Activated T-helper 2 cell treated with anti-CD3 and anti-CD28 coated beads, Interferon-gamma antibody, Interleukin-2, Interleukin-4, amounts not matched to agents 10 μg/mL and 5 μg/mL and 100 μg/mL, durations not matched to agents 14 hours and 24 hours and 36 hours (primary cell): ENCODE results near the gene OR2A42. TPM values are rescaled to one million over a fixed set of nuclear protein-coding genes. Genes with fewer than 3 reads are reported as not detected.
"Not testable (repeated sequence)": the region's sequence is repeated elsewhere in the genome, so short reads cannot be mapped to it uniquely, and the experiment has no call there.

Source experiments
- DNase-seq: peaks from one replicate; pipeline ENCODE4 v3.0.0; 2021; ENCODE audit warnings: low spot score
- H3K27ac Mint-ChIP-seq: one replicate; pipeline ENCODE4 v1.8.0; 2021; ENCODE audit warnings: mixed read lengths
- H3K27me3 Mint-ChIP-seq: one replicate; pipeline ENCODE4 v1.8.0; 2021; ENCODE audit warnings: low read depth, mixed read lengths
- H3K36me3 Mint-ChIP-seq: one replicate; pipeline ENCODE4 v1.8.0; 2021; ENCODE audit warnings: low read depth, mixed read lengths
- H3K4me1 Mint-ChIP-seq: one replicate; pipeline ENCODE4 v1.8.0; 2021; ENCODE audit warnings: low read depth, mixed read lengths
- H3K4me3 Mint-ChIP-seq: one replicate; pipeline ENCODE4 v1.8.0; 2021; ENCODE audit warnings: low read depth, mild to moderate bottlenecking, moderate library complexity, mixed read lengths
- H3K9me3 Mint-ChIP-seq: one replicate; pipeline ENCODE4 v1.8.0; 2021; ENCODE audit warnings: mixed read lengths
- intact Hi-C: fragments of 100-400 bp; cut with micrococcal nuclease; formaldehyde crosslinking; loops from one replicate; pipeline ENCODE4 v1.15.1; 2023
- total RNA-seq: library from RNA; stranded (reverse); gene quantifications from 2 replicates; pipeline ENCODE4 v1.2.3, GENCODE V29; 2022

The OR2A42 gene
- total RNA-seq, 1 donor from 2014 or later, result 0.09 TPM

DNA sequence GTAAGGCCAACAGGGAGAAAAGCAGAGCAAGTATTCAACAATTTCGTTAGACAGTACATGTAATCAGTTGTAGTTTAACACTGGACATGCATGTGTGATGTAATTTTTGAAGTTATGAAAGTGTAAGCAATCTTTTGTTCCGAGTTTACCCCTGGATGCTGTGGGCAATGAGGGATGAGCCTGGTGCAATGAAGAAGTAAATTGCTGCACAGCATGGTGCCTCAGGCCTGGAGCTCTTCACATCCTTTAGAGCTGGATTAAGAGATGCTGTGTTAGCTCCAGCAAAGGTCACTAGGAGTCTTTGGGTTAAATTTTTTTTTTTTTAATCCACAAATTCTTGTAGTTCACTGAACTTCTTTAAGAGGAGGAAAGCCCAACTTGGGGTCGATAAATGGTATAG is 36.3 kb downstream of the OR2A42 start:
- H3K36me3 Mint-ChIP-seq, H3K27ac Mint-ChIP-seq, H3K4me1 Mint-ChIP-seq, H3K27me3 Mint-ChIP-seq, intact Hi-C loops, H3K9me3 Mint-ChIP-seq, DNase-seq, H3K4me3 Mint-ChIP-seq: not testable (repeated sequence)

DNA sequence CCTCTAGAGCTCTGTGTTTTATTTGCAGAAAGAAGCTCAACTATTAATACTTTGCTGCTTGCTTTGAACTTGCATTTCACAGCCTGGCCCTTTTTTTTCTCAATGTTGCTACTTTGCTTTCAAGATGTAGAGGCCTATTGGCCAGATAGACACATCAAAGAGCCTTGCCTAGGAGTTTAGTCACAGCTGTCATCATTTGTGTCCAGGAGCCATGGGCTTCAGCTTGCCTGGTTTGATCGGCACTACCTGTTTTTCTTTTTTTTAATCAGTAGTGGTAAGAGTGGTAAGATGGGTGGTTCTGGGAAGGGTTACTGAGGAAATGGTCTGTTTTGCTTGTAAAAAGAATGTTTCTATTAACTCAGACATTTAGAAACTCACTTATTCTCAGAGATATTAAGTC is 37.4 kb downstream of the OR2A42 start:
- H3K4me1 Mint-ChIP-seq, DNase-seq, H3K9me3 Mint-ChIP-seq, H3K27ac Mint-ChIP-seq, H3K27me3 Mint-ChIP-seq, intact Hi-C loops, H3K36me3 Mint-ChIP-seq, H3K4me3 Mint-ChIP-seq: not testable (repeated sequence)

- DNase-seq, H3K9me3 Mint-ChIP-seq, H3K4me1 Mint-ChIP-seq, H3K4me3 Mint-ChIP-seq, H3K36me3 Mint-ChIP-seq, intact Hi-C loops, H3K27me3 Mint-ChIP-seq, H3K27ac Mint-ChIP-seq: not testable (repeated sequence)
These were observed 40.5 kb downstream of the OR2A42 start for GRCh38 chr7:144198934-144199333.

DNA sequence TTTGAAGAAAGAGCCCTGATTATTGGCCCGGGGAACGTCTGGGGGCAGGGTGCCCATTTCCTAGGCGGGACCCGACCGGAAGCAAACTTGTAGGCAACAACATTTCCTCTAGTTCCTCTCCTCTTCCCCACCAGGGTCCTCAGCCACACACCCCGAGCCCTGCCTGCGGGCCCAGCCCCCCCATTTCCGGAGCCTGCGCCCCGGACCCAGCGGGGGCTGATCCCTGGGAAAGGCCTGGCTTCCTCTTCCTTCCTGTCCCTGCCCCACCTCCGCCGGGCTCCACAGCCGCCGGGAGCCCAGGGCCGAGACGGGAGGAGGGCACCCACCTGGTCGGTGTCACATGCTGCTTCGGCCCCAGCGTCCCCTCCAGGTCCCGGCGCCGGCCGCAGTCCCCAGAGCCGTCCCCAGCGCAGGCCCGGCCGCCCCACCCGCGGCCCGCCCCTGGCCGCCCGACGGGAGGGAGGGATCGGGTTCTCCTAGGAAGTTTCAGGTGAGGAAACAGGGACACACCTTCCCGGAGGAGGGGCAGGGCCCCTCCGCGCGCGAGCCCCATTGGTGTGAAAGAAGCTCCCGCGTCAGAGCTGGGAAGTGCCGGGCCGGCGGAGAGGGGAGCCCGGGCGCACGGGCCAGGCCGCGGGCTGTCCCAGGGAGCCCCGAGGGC is 44.1 kb downstream of the OR2A42 start, which contains the start of gene ARHGEF35:
Gene ARHGEF35, minus strand, starts transcription at position 622 of the 661 bp plus-strand sequence. CDS start 7,450 bp downstream, outside the sequence.
- H3K27me3 Mint-ChIP-seq, H3K36me3 Mint-ChIP-seq, DNase-seq, H3K4me1 Mint-ChIP-seq, intact Hi-C loops, H3K27ac Mint-ChIP-seq, H3K9me3 Mint-ChIP-seq: not testable (repeated sequence)
- H3K4me3 Mint-ChIP-seq, result peak within 1 kb of the TSS; percentile 67

- H3K4me3 Mint-ChIP-seq, H3K27me3 Mint-ChIP-seq, H3K36me3 Mint-ChIP-seq, H3K4me1 Mint-ChIP-seq, intact Hi-C loops, DNase-seq, H3K27ac Mint-ChIP-seq, H3K9me3 Mint-ChIP-seq: not testable (repeated sequence)
These were observed 45.0 kb downstream of the OR2A42 start for GRCh38 chr7:144194453-144194852.

GRCh38 chr7:144193782-144194181 is 45.6 kb downstream of the OR2A42 start:
- H3K36me3 Mint-ChIP-seq, H3K9me3 Mint-ChIP-seq, H3K4me1 Mint-ChIP-seq, intact Hi-C loops, H3K4me3 Mint-ChIP-seq, H3K27ac Mint-ChIP-seq, DNase-seq, H3K27me3 Mint-ChIP-seq: not testable (repeated sequence)

GRCh38 chr7:144188578-144189171 is 50.7 kb downstream of the OR2A42 start:
- not testable (repeated sequence) for H3K4me1 Mint-ChIP-seq, H3K27me3 Mint-ChIP-seq, H3K36me3 Mint-ChIP-seq

GRCh38 chr7:144187848-144188247 is 51.6 kb downstream of the OR2A42 start:
- intact Hi-C loops, H3K36me3 Mint-ChIP-seq, H3K9me3 Mint-ChIP-seq, H3K4me1 Mint-ChIP-seq, H3K27me3 Mint-ChIP-seq, H3K4me3 Mint-ChIP-seq, H3K27ac Mint-ChIP-seq, DNase-seq: not testable (repeated sequence)

More at GRCh38 chr7:144188578-144189171, 50.7 kb downstream of the OR2A42 start:
- H3K4me3 Mint-ChIP-seq, H3K9me3 Mint-ChIP-seq, DNase-seq, H3K27ac Mint-ChIP-seq, intact Hi-C loops: not testable (repeated sequence)

GRCh38 chr7:144183166-144183565 is 56.2 kb downstream of the OR2A42 start, which contains the start of gene CTAGE4:
TSS of gene CTAGE4 (plus strand) at chr7:144183466. CDS start at chr7:144183504, 38 bp downstream.
- H3K27ac Mint-ChIP-seq, DNase-seq, H3K4me1 Mint-ChIP-seq, H3K36me3 Mint-ChIP-seq, intact Hi-C loops, H3K9me3 Mint-ChIP-seq, H3K27me3 Mint-ChIP-seq, H3K4me3 Mint-ChIP-seq: not testable (repeated sequence)

DNA sequence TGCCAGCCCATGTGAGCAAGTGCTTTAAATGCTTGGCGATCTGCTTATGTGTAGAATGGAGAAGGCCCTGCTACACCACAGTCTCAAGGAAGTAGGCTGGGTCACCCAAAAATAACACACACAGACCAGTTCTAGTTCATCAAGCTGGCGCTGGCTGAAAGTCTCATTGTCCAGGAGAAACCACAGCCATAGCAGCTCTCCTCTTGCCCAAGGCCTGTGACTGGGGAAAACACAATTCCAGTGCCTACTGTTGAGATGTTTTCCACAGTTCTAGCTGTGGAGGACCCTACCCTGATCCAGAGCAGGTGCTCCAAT is 60.3 kb downstream of the OR2A42 start:
- H3K4me1 Mint-ChIP-seq, intact Hi-C loops, H3K9me3 Mint-ChIP-seq, H3K4me3 Mint-ChIP-seq, H3K27ac Mint-ChIP-seq, DNase-seq, H3K36me3 Mint-ChIP-seq, H3K27me3 Mint-ChIP-seq: not testable (repeated sequence)

GRCh38 chr7:144178380-144179164 is 60.8 kb downstream of the OR2A42 start:
- H3K4me1 Mint-ChIP-seq, H3K27ac Mint-ChIP-seq, H3K9me3 Mint-ChIP-seq, H3K36me3 Mint-ChIP-seq, intact Hi-C loops, H3K27me3 Mint-ChIP-seq, DNase-seq, H3K4me3 Mint-ChIP-seq: not testable (repeated sequence)
